ENCODE results near the gene LEMD3.
"Not testable (repeated sequence)": the region's sequence is repeated elsewhere in the genome, so short reads cannot be mapped to it uniquely, and the experiment has no call there.

GRCh38 chr12:65285532-65285931 is 116.1 kb downstream of the LEMD3 start:
- TF ChIP-seq NFRKB (IDR thresholded peaks at IDR 0.05); FOXM1 (IDR thresholded peaks at IDR 0.05; ENCODE audit: borderline replicate concordance); ELF4 (IDR thresholded peaks at IDR 0.05); SP1 (IDR thresholded peaks at IDR 0.05); ZNF384 (IDR thresholded peaks at IDR 0.05); LEF1 (IDR thresholded peaks at IDR 0.05; ENCODE audit: borderline replicate concordance); L3MBTL2 (conservative IDR thresholded peaks at IDR 0.05): not testable (repeated sequence)
